Tibial nerve (tissue), 4 donors: Measurements from ENCODE around the gene ADAMTS3. TPM values are rescaled to one million over a fixed set of nuclear protein-coding genes. Genes with fewer than 3 reads are reported as not detected.
A peak's percentile ranks its signal among the peaks of the same experiment; 100 is the strongest.

Experiments
- DNase-seq, 2 donors: peaks; one replicate each; pipeline ENCODE4 v3.0.0-alpha.2; 2019; ENCODE audit warnings: low spot score in 2 of 2
- H3K27ac ChIP-seq, 4 donors: fragments of 200-600 bp; sonication (generic) in 3 of 4; one replicate each; pipeline ENCODE4 v1.5.1; 2017 to 2019; ENCODE audit warnings: mild to moderate bottlenecking in 1 of 4
- H3K27me3 ChIP-seq, 2 donors: fragments of 200-600 bp; sonication (generic) in 1 of 2; one replicate each; pipeline versions ENCODE4 v1.5.1 to v1.6.0; 2017 to 2019
- H3K36me3 ChIP-seq, 3 donors: fragments of 200-600 bp; sonication (generic); one replicate each; pipeline ENCODE4 v1.5.1; 2018 to 2019
- H3K4me1 ChIP-seq, 4 donors: fragments of 200-600 bp; sonication (generic) in 3 of 4; one replicate each; pipeline ENCODE4 v1.5.1; 2017 to 2019
- H3K4me3 ChIP-seq, 4 donors: fragments of 200-600 bp; sonication (generic) in 3 of 4; one replicate each; pipeline ENCODE4 v1.5.1; 2017 to 2019; ENCODE audit warnings: mild to moderate bottlenecking in 1 of 4, moderate library complexity in 1 of 4
- H3K9me3 ChIP-seq, 4 donors: fragments of 200-600 bp; sonication (generic) in 3 of 4; one replicate each; pipeline ENCODE4 v1.5.1; 2017 to 2019
- EP300 ChIP-seq, 2 donors: sonication (generic); formaldehyde crosslinking; IDR thresholded peaks; one replicate each; pipeline ENCODE4 v1.6.1; 2017; ENCODE audit warnings: antibody characterized with exemption in 2 of 2, mild to moderate bottlenecking in 1 of 2
- POLR2A ChIP-seq, 2 donors: fragments of 450-650 bp; IDR thresholded peaks; one replicate each; pipeline ENCODE4 v1.6.1; 2017; ENCODE audit warnings: antibody characterized with exemption in 2 of 2, mild to moderate bottlenecking in 2 of 2, moderate library complexity in 2 of 2
- WGBS, 2 donors: methylation state at CpG; one replicate each; pipeline ENCODE4 v1.1.5; 2018; 5-methylcytosine and 5-hydroxymethylcytosine counted together
- total RNA-seq, 4 donors: library from RNA; depleted of rRNA; stranded (reverse); fragments of >200 nt; gene quantifications; one replicate each; pipeline ENCODE4 v1.1.0, GENCODE V29; 2016
- TF ChIP-seq, protein P1 (sequence below), 5 experiments: fragments of 200-600 bp in 3 of 5; fragments of 450-650 bp in 2 of 5; sonication (generic) in 3 of 5; IDR thresholded peaks; one replicate each; pipeline ENCODE4 v1.5.1; 2016 to 2019; ENCODE audit warnings: antibody characterized with exemption in 5 of 5, mild to moderate bottlenecking in 3 of 5, moderate library complexity in 2 of 5

Gene ADAMTS3
- total RNA-seq, 4 donors from 2014 or later, result 1.7 to 4.3 (median 2.4) TPM

GRCh38 chr4:72467633-72468032, 101.4 kb downstream of the ADAMTS3 start:
- H3K27me3 ChIP-seq, result no peaks in the 10 kb centered on the region
- DNase-seq, result no peak
- no peaks in the 10 kb centered on the region for H3K4me1 ChIP-seq

DNA sequence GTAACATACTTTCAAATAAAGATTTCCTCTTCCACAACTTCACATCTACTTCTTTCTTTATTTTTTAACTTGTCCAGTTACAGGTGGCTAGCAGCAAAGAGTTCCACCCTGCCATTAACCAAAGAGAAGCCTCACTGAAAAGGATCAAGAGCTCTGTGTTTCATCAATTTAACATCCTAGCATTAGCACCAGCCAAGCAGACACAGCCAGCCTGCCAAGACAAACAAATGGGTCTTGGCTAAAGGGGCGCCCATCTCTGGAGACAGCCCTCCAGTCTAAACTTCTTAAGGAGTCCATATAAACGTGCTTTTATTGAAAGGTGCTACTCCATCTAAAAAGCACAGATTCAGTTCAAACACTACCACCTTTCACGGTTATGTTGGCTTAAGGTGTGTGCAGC, 105.3 kb downstream of the ADAMTS3 start:
- Histone ChIP-seq H3K9me3 (no peaks in the 10 kb centered on the region), H3K4me1 (no peaks in the 10 kb centered on the region), H3K27ac (no peak overlapping the region), H3K36me3 (no peaks in the 10 kb centered on the region), H3K27me3 (no peaks in the 10 kb centered on the region), H3K4me3 (no peak overlapping the region)
- 69 to 83% methylated on average over 3 of the region's 3 CpGs for WGBS, 2 donors
- DNase-seq, result no peak
- TF ChIP-seq EP300 (IDR thresholded peaks at IDR 0.05), result no peak
- TF ChIP-seq POLR2A (IDR thresholded peaks at IDR 0.05), result no peak
- TF ChIP-seq, protein P1, sequence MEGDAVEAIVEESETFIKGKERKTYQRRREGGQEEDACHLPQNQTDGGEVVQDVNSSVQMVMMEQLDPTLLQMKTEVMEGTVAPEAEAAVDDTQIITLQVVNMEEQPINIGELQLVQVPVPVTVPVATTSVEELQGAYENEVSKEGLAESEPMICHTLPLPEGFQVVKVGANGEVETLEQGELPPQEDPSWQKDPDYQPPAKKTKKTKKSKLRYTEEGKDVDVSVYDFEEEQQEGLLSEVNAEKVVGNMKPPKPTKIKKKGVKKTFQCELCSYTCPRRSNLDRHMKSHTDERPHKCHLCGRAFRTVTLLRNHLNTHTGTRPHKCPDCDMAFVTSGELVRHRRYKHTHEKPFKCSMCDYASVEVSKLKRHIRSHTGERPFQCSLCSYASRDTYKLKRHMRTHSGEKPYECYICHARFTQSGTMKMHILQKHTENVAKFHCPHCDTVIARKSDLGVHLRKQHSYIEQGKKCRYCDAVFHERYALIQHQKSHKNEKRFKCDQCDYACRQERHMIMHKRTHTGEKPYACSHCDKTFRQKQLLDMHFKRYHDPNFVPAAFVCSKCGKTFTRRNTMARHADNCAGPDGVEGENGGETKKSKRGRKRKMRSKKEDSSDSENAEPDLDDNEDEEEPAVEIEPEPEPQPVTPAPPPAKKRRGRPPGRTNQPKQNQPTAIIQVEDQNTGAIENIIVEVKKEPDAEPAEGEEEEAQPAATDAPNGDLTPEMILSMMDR (IDR thresholded peaks at IDR 0.05), result no peak

More at GRCh38 chr4:72467633-72468032, 101.4 kb downstream of the ADAMTS3 start:
- Histone ChIP-seq H3K27ac (no peak overlapping the region), H3K4me3 (no peak overlapping the region), H3K36me3 (no peaks in the 10 kb centered on the region), H3K9me3 (no peaks in the 10 kb centered on the region)
- TF ChIP-seq EP300 (IDR thresholded peaks at IDR 0.05) (no peak), POLR2A (IDR thresholded peaks at IDR 0.05) (no peak)

DNA sequence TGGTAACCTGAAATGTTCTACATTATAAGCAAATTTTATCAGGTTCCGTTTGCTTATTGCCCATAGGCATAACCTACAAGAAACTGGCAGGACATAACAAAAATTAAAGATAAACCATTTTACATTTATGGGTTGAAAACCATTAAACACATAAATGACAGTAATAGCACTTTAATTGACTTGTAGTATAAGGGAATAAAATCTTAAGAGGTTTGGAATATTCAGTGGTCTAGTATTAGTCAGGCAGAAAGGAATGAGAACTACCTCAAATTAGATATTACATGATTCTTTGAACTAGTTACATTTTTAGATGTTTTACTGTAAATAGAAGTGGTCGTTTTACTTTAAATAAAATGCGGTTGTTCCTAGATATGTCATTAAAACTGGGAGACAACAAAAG, 111.9 kb downstream of the ADAMTS3 start:
- no peak for TF ChIP-seq POLR2A (IDR thresholded peaks at IDR 0.05)
- no peak for TF ChIP-seq EP300 (IDR thresholded peaks at IDR 0.05)
- TF ChIP-seq, protein P1 (IDR thresholded peaks at IDR 0.05), result no peak
- H3K4me1 ChIP-seq, result no peaks in the 10 kb centered on the region
- no peak overlapping the region for H3K27ac ChIP-seq
- WGBS, 2 donors, result 64 to 69% methylated on average over 3 of the region's 3 CpGs
- H3K36me3 ChIP-seq, result no peaks in the 10 kb centered on the region
- no peaks in the 10 kb centered on the region for H3K27me3 ChIP-seq
- no peak overlapping the region for H3K4me3 ChIP-seq
- H3K9me3 ChIP-seq, result no peaks in the 10 kb centered on the region
- no peak for DNase-seq

DNA sequence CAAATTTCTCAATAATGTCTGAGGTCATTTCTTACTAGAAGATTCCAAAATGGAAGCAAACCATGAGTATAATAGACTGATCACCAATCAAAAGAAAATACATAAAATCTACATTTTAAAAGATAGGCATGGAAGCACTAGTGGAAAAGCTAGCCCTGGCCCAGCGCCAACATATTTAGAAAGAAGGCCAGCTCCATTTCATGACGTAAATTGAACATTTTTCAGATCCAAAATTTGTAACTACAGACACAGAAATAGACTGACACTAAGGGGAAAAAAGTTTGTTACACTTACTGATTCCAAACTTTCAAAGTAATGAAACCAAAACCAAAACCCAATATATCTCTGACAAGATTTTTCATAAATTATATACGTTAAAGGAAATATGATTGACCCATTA, 117.7 kb downstream of the ADAMTS3 start:
- peak; percentile 25 to 29 for DNase-seq
- WGBS, 2 donors, result 54 to 56% methylated on average over 3 of the region's 3 CpGs
- Histone ChIP-seq H3K27me3 (no peaks in the 10 kb centered on the region), H3K27ac (no peak overlapping the region), H3K36me3 (no peaks in the 10 kb centered on the region), H3K4me3 (no peak overlapping the region), H3K9me3 (no peaks in the 10 kb centered on the region), H3K4me1 (peaks cover 0 to 3% (median 0%) of the 10 kb centered on the region in 4 donors)
- TF ChIP-seq POLR2A (IDR thresholded peaks at IDR 0.05) (no peak), EP300 (IDR thresholded peaks at IDR 0.05) (no peak)
- TF ChIP-seq, protein P1 (IDR thresholded peaks at IDR 0.05), result no peak

DNA sequence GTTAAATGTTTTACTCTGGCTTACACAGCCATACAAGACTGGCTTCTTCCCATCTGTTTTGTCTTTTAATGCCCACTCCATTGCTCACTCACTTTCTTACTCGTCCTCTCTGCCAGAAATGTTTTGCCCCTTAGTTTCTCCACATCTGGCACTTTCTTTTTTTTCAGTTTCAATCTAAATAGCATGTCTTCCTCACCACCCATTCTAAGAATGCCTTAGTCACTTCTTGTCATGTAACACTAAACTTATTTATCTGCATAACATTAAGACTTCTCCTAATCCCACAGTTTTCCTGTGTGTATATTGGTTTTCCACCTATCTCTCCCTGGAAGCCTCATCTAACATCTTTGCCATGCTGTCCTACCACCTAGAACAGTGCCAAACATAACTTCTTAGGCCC, 119.3 kb downstream of the ADAMTS3 start:
- H3K36me3 ChIP-seq, result no peaks in the 10 kb centered on the region
- TF ChIP-seq EP300 (IDR thresholded peaks at IDR 0.05) (no peak), POLR2A (IDR thresholded peaks at IDR 0.05) (no peak)
- TF ChIP-seq, protein P1 (IDR thresholded peaks at IDR 0.05), result no peak
- no peaks in the 10 kb centered on the region for H3K9me3 ChIP-seq
- no peaks in the 10 kb centered on the region for H3K27me3 ChIP-seq
- 84% methylated on average over 1 of the region's 1 CpG for WGBS, 2 donors
- H3K27ac ChIP-seq, result no peak overlapping the region
- DNase-seq, result no peak
- peaks cover 0 to 3% (median 0%) of the 10 kb centered on the region in 4 donors for H3K4me1 ChIP-seq
- no peak overlapping the region for H3K4me3 ChIP-seq

GRCh38 chr4:72448231-72448630, 120.8 kb downstream of the ADAMTS3 start:
- H3K4me1 ChIP-seq, result peaks cover 0 to 3% (median 0%) of the 10 kb centered on the region in 4 donors
- no peak for TF ChIP-seq EP300 (IDR thresholded peaks at IDR 0.05)
- no peak for TF ChIP-seq POLR2A (IDR thresholded peaks at IDR 0.05)
- TF ChIP-seq, protein P1 (IDR thresholded peaks at IDR 0.05), result no peak
- no peaks in the 10 kb centered on the region for H3K9me3 ChIP-seq
- no peaks in the 10 kb centered on the region for H3K27me3 ChIP-seq
- H3K36me3 ChIP-seq, result no peaks in the 10 kb centered on the region
- WGBS, 2 donors, result 63 to 74% methylated on average over 4 of the region's 4 CpGs
- no peak for DNase-seq
- H3K4me3 ChIP-seq, result no peak overlapping the region
- no peak overlapping the region for H3K27ac ChIP-seq
